Stimulated activated CD8-positive, alpha-beta memory T cell treated with anti-CD3 and anti-CD28 coated beads, Interleukin-7, amount 100 ng/mL, for 1 hour (primary cell): Measurements from ENCODE around the gene MYLK4.

Experiments
- DNase-seq, 2 donors: peaks; one replicate each; pipeline ENCODE4 v3.0.0-alpha.2; 2020; ENCODE audit warnings: low read depth in 2 of 2

Gene MYLK4

GRCh38 chr6:2750832-2751231, at the start of gene MYLK4:
TSS of gene MYLK4 (minus strand) at chr6:2750922. CDS start at chr6:2749294, 1,628 bp downstream.
- no peak for DNase-seq

GRCh38 chr6:2799936-2800527, 49.3 kb upstream of the MYLK4 start:
- DNase-seq = no peak

DNA sequence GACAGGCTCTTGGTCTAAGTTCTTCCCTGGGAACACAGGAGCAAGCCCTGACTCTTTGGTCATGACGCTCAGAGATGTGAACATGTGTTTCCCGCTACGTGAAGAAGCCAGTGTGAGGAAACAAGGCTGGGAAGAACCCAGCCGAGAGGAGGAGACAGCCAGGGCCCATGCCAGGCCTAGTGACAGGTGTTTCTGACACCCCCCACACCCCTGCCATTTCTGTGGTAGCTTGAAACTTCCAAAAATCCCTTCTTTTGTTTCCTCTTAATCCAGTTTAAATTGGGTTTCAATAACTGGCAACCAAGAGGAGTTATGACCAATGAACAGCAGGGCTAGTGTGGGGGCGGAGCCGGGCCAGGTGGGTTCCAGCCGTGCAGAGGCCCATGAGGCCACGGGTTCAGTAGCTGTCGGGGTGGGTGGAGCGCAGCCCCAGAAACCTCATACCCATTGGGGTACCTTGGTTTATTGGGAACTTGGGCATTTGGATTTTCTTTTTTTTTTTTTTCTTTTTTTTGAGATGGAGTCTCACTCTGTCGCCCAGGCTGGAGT, 47.9 kb upstream of the MYLK4 start:
- DNase-seq = no peak

DNA sequence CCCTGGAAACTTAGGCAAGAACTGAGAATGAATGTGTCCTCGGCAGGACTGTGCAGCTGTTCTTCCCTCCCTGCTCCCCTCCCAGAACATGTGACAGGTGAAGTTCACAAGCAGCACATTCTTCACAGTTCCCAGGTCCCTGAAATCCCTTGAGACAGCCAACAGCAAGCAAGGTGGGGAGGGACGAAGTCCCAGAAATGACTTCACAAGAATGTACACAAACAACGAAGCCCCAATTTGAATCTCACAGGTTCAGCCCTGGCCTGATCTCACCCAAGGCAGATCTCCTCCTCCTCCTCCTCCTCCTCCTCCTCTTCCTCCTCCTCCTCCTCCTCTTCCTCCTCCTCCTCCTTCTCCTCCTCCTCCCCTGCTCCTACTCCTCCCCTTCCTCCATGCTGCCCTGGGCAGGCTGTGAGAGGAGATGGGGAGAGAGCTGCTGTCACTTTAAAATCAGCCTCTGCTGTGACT, 46.9 kb upstream of the MYLK4 start:
- no peak for DNase-seq

- no peak for DNase-seq
Measured at GRCh38 chr6:2796861-2797260, 46.1 kb upstream of the MYLK4 start.

DNA sequence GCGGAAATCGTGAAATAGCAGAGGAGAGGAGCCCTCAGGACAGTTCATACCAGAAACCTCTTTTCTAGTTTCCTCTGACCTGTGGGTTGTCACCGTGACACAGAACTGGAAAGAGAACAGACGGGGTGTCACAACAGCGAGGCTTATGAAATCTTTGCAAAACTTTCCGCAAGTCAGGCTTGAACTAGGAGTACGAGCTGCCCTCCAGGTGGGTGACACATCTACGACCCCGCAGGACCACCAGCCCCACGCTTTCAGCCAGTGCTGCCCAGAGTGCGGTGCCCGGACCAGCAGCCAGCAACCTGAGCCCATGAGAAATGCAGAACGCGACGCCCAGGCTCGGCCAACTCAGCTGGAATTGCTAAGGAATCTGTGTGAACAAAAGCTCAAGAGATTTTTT, 45.2 kb upstream of the MYLK4 start:
- no peak for DNase-seq

GRCh38 chr6:2795162-2795561, 44.4 kb upstream of the MYLK4 start:
- no peak for DNase-seq

GRCh38 chr6:2794171-2794730, 43.5 kb upstream of the MYLK4 start:
- DNase-seq = no peak

DNA sequence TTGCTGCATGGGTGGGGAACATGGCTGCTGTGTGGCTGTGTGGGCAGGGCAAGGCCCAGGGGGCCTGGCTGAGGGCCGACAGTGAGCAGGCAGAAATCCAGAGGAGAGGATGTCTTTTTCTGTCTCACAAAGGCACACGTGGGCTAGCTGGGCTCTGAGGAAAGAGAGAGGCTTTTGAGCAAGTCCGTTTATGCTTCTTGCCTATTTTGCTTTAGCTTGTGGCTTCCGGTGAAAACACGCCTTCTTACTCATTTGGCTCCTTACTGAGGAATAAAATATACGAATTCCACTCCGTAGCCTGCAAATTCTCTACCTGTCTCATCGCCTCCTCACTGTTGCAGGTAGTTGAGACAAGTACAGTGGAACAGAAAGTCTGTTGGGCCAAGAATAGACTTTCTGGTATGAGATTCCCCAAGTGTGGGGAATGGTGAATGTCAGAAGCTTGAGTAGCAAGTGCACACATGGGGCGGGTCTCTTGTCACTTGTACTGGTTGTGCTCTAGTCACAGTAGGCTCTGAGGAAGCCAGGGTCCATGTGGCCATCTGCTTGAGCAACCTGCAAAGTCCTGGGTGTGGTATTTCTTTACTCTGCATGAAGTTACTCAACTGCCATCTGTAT, 42.9 kb upstream of the MYLK4 start:
- DNase-seq = no peak

- no peak for DNase-seq
Measured at GRCh38 chr6:2792330-2793110, 41.8 kb upstream of the MYLK4 start.

GRCh38 chr6:2791450-2791974, 40.8 kb upstream of the MYLK4 start:
- no peak for DNase-seq

DNA sequence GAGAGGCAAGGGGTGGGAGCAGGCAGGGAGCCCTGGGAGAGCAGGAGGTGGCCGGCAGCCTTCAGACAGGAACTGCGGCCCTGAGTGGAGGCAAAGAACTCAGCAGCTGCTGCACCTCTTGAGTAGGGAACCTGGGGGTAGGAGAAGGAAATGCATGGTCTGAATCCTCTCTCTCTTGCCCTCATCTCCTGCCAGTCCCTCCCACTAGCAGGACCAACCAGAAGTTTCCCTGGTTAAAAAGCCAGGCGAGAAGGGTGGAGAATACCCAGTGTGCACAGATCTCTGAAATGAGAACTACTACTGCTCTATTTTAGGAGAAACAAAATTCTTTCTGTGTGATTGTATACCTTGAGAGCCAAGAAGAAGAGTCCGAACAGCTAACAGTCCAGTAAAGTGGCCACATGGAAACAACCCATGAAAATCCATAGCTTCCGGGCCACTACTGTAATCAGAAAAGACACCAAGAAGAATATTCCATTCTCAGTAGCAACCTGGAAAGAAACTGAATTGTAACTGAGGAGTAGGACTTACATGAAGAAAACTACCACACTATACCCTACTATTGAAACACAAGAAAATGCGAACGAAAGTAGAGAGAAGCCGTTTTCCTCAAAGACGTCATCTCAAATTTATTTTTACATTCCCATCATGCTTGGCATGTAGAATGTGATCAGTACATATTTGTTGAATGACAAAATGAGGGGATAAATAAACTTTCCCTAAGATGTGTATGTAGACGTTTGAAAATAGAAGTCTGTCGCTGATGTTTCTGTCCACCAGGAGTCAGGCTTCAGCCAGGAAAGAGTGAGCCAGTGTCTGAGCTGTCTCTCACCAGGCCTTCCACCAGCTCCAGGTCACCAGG, 40.1 kb upstream of the MYLK4 start:
- no peak for DNase-seq

DNA sequence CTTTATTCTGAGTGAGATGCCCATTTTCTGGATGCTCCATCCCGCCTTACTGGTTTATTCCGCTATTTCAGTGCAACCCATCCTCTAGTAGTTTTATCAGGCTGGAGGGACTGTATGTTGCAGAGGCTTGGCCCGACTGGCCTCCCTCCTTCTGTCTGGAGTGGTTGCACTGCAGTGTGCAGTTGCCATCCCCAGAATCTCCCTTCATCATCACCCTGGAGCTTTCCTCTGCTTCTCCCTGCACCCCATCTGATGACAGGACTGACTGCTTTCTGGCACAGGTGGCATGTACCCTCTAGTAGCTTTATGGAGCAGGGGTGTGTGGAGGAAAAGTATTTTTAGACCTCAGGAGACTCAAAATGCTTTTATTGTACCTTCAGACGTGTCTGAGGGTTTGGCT, 35.5 kb upstream of the MYLK4 start:
- no peak for DNase-seq

- no peak for DNase-seq
Measured at GRCh38 chr6:2784930-2785329, 34.2 kb upstream of the MYLK4 start.

DNA sequence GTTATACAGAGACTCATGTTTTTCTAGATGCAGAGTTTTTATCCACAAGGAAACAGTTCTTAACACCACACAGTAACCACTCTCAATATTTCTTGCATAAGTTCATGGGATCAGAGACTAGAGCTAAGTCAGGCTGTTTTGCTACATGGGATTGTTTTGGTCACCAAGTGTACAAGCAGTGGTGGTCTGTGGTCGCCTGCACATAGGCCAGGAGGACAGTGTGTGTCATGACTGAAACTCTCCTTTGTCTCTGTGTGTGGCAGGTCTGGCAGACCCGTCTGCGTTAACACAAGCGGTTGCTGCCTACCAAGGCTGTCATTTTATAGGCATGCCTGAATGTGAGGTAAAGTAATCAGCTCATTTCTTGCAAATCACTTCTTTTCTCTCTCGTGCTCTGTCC, 33.3 kb upstream of the MYLK4 start:
- DNase-seq = no peak

- DNase-seq = no peak
Measured at GRCh38 chr6:2783188-2783963, 32.7 kb upstream of the MYLK4 start.

GRCh38 chr6:2782825-2783187, 32.1 kb upstream of the MYLK4 start:
- DNase-seq = no peak

- DNase-seq = no peak
Measured at GRCh38 chr6:2782356-2782708, 31.6 kb upstream of the MYLK4 start.

GRCh38 chr6:2781685-2782355, 31.1 kb upstream of the MYLK4 start:
- no peak for DNase-seq
